ENCODE results near the gene SLC38A3.

Gene SLC38A3

GRCh38 chr3:50174517-50174895, 30.6 kb upstream of the SLC38A3 start:
- TF ChIP-seq CTCF (IDR thresholded peaks at IDR 0.05; ENCODE audit: insufficient read depth, low read depth, low read length, missing control alignments), result no peak
- H3K4me3 ChIP-seq (ENCODE audit: low read length), result no peak overlapping the region
- no peak for DNase-seq (ENCODE audit: low read depth)

DNA sequence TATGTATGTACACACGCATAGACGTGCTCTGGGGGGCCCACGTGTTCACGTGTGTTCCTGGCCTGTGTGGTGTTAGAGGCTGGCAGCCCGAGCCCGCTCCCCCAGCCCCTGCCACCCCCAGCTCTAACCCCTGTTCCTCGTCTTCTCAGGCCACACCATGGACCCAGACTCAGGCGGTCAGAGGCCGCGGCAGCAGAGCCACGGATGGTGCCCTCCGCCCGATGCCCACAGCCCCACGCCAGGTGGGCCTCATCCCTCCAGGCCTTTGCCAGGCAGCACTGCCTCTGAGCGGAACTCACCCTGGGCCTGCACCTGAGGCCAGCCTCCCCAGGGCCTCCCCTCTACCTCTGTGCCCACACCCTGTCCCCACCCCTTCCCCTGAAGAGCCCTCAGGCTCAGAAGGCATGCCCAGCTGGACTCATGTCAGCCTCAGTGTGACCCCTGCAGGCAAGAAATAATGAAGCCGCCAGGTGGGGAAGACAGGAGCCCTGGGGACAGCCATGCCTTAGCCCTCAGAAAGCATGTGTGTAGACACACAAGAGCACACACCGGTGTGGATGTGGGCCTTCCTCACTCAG, 30.0 kb upstream of the SLC38A3 start:
- no peak for TF ChIP-seq CTCF (IDR thresholded peaks at IDR 0.05; ENCODE audit: insufficient read depth, low read depth, low read length, missing control alignments)
- H3K4me3 ChIP-seq (ENCODE audit: low read length), result no peak overlapping the region
- no peak for DNase-seq (ENCODE audit: low read depth)

DNA sequence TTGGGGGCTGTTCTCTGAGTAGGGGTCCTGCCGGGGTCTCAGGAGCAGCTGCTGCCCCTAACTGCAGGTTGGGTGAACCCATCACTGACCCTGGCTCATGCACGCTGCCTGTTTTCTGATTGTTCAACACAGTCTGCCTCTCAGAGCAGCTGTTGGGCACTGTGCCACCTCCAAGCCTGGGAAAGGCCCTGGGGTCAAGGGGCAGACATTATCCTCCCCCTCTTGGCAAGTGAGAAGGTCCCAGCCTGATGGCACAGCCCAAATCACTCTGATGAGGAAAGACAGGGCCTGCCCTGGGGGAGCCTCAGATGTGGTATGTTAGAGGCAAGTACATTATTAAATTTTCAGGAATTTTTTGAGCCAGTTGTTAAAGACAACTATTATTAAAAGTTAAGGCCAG, 27.7 kb upstream of the SLC38A3 start:
- TF ChIP-seq CTCF (IDR thresholded peaks at IDR 0.05; ENCODE audit: insufficient read depth, low read depth, low read length, missing control alignments), result no peak

DNA sequence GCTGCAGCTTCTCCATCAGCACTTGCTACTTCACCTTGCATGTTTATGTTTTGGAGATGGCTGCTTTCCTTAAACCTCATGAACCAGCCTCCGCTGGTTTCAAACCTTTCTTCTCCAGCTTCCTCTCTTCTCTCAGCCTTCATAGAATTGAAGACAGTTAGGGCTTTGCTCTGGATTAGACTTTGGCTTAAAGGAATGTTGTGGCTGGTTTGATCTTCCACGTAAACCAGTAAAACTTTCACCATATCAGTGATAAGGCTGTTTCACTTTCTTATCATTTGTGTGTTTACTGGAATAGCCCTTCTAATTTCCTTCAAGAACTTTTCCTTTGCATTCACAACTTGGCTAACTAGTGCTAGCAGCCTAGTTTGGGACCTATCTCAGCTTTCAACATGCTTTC, 25.4 kb upstream of the SLC38A3 start:
- H3K4me3 ChIP-seq (ENCODE audit: low read length), result no peak overlapping the region
- TF ChIP-seq CTCF (IDR thresholded peaks at IDR 0.05; ENCODE audit: insufficient read depth, low read depth, low read length, missing control alignments), result no peak
- DNase-seq (ENCODE audit: low read depth), result no peak

More for the DNA sequence above, 27.7 kb upstream of the SLC38A3 start:
- no peak overlapping the region for H3K4me3 ChIP-seq (ENCODE audit: low read length)
- DNase-seq (ENCODE audit: low read depth), result no peak

- no peak for DNase-seq (ENCODE audit: low read depth)
- no peak overlapping the region for H3K4me3 ChIP-seq (ENCODE audit: low read length)
- no peak for TF ChIP-seq CTCF (IDR thresholded peaks at IDR 0.05; ENCODE audit: insufficient read depth, low read depth, low read length, missing control alignments)
Observed at GRCh38 chr3:50181985-50182384, 23.1 kb upstream of the SLC38A3 start.

GRCh38 chr3:50182533-50183099, 22.5 kb upstream of the SLC38A3 start:
- no peak overlapping the region for H3K4me3 ChIP-seq (ENCODE audit: low read length)

More at GRCh38 chr3:50182533-50183099, 22.5 kb upstream of the SLC38A3 start:
- no peak for DNase-seq (ENCODE audit: low read depth)
- TF ChIP-seq CTCF (IDR thresholded peaks at IDR 0.05; ENCODE audit: insufficient read depth, low read depth, low read length, missing control alignments), result no peak
